ENCODE results near the gene EIF4H. TPM values are rescaled to one million over a fixed set of nuclear protein-coding genes. Genes with fewer than 3 reads are reported as not detected.
"Not testable (repeated sequence)": the region's sequence is repeated elsewhere in the genome, so short reads cannot be mapped to it uniquely, and the experiment has no call there.

EIF4H gene
- total RNA-seq, 1 experiment from 2014 or later: 339 TPM

GRCh38 chr7:74223711-74224510 lies 49.8 kb downstream of the EIF4H start:
- BruUV-seq (replicated peaks): no TSS peak
- Histone ChIP-seq H3K9me2 (replicated peaks; ENCODE audit: low read length) (no peaks in the 10 kb centered on the region), H3K4me3 (ENCODE audit: low read length) (no peak overlapping the region), H4K20me1 (ENCODE audit: low read length) (no peaks in the 10 kb centered on the region), H2AFZ (ENCODE audit: low read length) (no peak overlapping the region), H3K27ac (ENCODE audit: low read length) (no peak overlapping the region), H3K79me2 (ENCODE audit: low read length) (no peaks in the 10 kb centered on the region), H3K27me3 (ENCODE audit: low read length) (no peaks in the 10 kb centered on the region), H3K36me3 (ENCODE audit: low read depth, low read length) (no peaks in the 10 kb centered on the region), H3K9ac (ENCODE audit: low read length) (no peak overlapping the region), H3K4me2 (ENCODE audit: low read length) (no peak overlapping the region), H3K4me1 (ENCODE audit: insufficient read depth, low read length) (no peaks in the 10 kb centered on the region), H3K9me3 (ENCODE audit: low read length) (no peaks in the 10 kb centered on the region), H3F3A (ENCODE audit: low read length, unreplicated experiment) (no peaks in the 10 kb centered on the region)
- CTCF ChIA-PET: no interaction called here
- TF ChIP-seq EZH2phosphoT487 (IDR thresholded peaks at IDR 0.05; ENCODE audit: borderline replicate concordance, low read length): no peak
- no peak for TF ChIP-seq EZH2 (IDR thresholded peaks at IDR 0.05; ENCODE audit: low read length, unreplicated experiment)
- ATAC-seq: no peak
- intact Hi-C loops (cut with micrococcal nuclease): no loop called here
- POLR2A ChIA-PET (ENCODE audit: unreplicated experiment): no interaction called here
- no peak for DNase-seq

- Histone ChIP-seq H3K4me2 (ENCODE audit: low read length) (no peak overlapping the region), H4K20me1 (ENCODE audit: low read length) (no peaks in the 10 kb centered on the region), H3K9me3 (ENCODE audit: low read length) (no peaks in the 10 kb centered on the region), H3K27me3 (ENCODE audit: low read length) (no peaks in the 10 kb centered on the region), H3K36me3 (ENCODE audit: low read depth, low read length) (no peaks in the 10 kb centered on the region), H3K4me3 (ENCODE audit: low read length) (no peak overlapping the region), H3F3A (ENCODE audit: low read length, unreplicated experiment) (no peaks in the 10 kb centered on the region), H3K27ac (ENCODE audit: low read length) (no peak overlapping the region), H3K9me2 (replicated peaks; ENCODE audit: low read length) (no peaks in the 10 kb centered on the region), H2AFZ (ENCODE audit: low read length) (no peak overlapping the region), H3K4me1 (ENCODE audit: insufficient read depth, low read length) (no peaks in the 10 kb centered on the region), H3K79me2 (ENCODE audit: low read length) (no peaks in the 10 kb centered on the region), H3K9ac (ENCODE audit: low read length) (no peak overlapping the region)
- POLR2A ChIA-PET (ENCODE audit: unreplicated experiment): no interaction called here
- TF ChIP-seq EZH2phosphoT487 (IDR thresholded peaks at IDR 0.05; ENCODE audit: borderline replicate concordance, low read length): no peak
- no peak for TF ChIP-seq EZH2 (IDR thresholded peaks at IDR 0.05; ENCODE audit: low read length, unreplicated experiment)
- TF ChIP-seq CTCF (conservative IDR thresholded peaks at IDR 0.05; ENCODE audit: low read depth, low read length): no peak
- intact Hi-C loops (cut with micrococcal nuclease): no loop called here
- ATAC-seq (no peak), DNase-seq (no peak)
- CTCF ChIA-PET: no interaction called here
- no TSS peak for BruUV-seq (replicated peaks)
Observed at GRCh38 chr7:74224511-74224832, 50.3 kb downstream of the EIF4H start.

GRCh38 chr7:74224907-74225306 lies 50.8 kb downstream of the EIF4H start:
- H3K4me1 ChIP-seq (ENCODE audit: insufficient read depth, low read length); H2AFZ ChIP-seq (ENCODE audit: low read length); DNase-seq; H3K27ac ChIP-seq (ENCODE audit: low read length); H3K4me3 ChIP-seq (ENCODE audit: low read length); BruUV-seq (replicated peaks); H3K36me3 ChIP-seq (ENCODE audit: low read depth, low read length); H3F3A ChIP-seq (ENCODE audit: low read length, unreplicated experiment); POLR2A ChIA-PET (ENCODE audit: unreplicated experiment); H4K20me1 ChIP-seq (ENCODE audit: low read length); ATAC-seq; H3K4me2 ChIP-seq (ENCODE audit: low read length); intact Hi-C loops (cut with micrococcal nuclease); H3K79me2 ChIP-seq (ENCODE audit: low read length); H3K9me2 ChIP-seq (replicated peaks; ENCODE audit: low read length); H3K9ac ChIP-seq (ENCODE audit: low read length); H3K9me3 ChIP-seq (ENCODE audit: low read length); H3K27me3 ChIP-seq (ENCODE audit: low read length); CTCF ChIA-PET: not testable (repeated sequence)

- no peak for TF ChIP-seq CTCF (conservative IDR thresholded peaks at IDR 0.05; ENCODE audit: low read depth, low read length)
- TF ChIP-seq EZH2 (IDR thresholded peaks at IDR 0.05; ENCODE audit: low read length, unreplicated experiment): no peak
- H3K4me3 ChIP-seq (ENCODE audit: low read length): no peak overlapping the region
- no peak overlapping the region for H3K27ac ChIP-seq (ENCODE audit: low read length)
- CTCF ChIA-PET: no interaction called here
- H3K4me1 ChIP-seq (ENCODE audit: insufficient read depth, low read length): no peaks in the 10 kb centered on the region
- H3K79me2 ChIP-seq (ENCODE audit: low read length): no peaks in the 10 kb centered on the region
- H3K36me3 ChIP-seq (ENCODE audit: low read depth, low read length): no peaks in the 10 kb centered on the region
- no TSS peak for BruUV-seq (replicated peaks)
- no peak for DNase-seq
- no peaks in the 10 kb centered on the region for H3K9me2 ChIP-seq (replicated peaks; ENCODE audit: low read length)
- no peak overlapping the region for H3K9ac ChIP-seq (ENCODE audit: low read length)
- H3F3A ChIP-seq (ENCODE audit: low read length, unreplicated experiment): no peaks in the 10 kb centered on the region
- H2AFZ ChIP-seq (ENCODE audit: low read length): no peak overlapping the region
- no peak for ATAC-seq
- POLR2A ChIA-PET (ENCODE audit: unreplicated experiment): no interaction called here
- H3K4me2 ChIP-seq (ENCODE audit: low read length): no peak overlapping the region
- H3K27me3 ChIP-seq (ENCODE audit: low read length): no peaks in the 10 kb centered on the region
- no peaks in the 10 kb centered on the region for H3K9me3 ChIP-seq (ENCODE audit: low read length)
- H4K20me1 ChIP-seq (ENCODE audit: low read length): no peaks in the 10 kb centered on the region
- intact Hi-C loops (cut with micrococcal nuclease): no loop called here
Observed at GRCh38 chr7:74225400-74225799, 51.2 kb downstream of the EIF4H start.

All from PC-3 (cell line).